Smooth muscle cell (in vitro differentiated cells): ENCODE data around the gene EMD. TPM values are rescaled to one million over a fixed set of nuclear protein-coding genes. Genes with fewer than 3 reads are reported as not detected.
A peak's percentile ranks its signal among the peaks of the same experiment; 100 is the strongest.
"Not testable (repeated sequence)": the region's sequence is repeated elsewhere in the genome, so short reads cannot be mapped to it uniquely, and the experiment has no call there.

Experiments
- DNase-seq: peaks from one replicate; lab custom pipeline; 2025; ENCODE audit not compliant: unreplicated experiment; lab: John Stamatoyannopoulos, UW
- H2AFZ ChIP-seq: fragments of 200-600 bp; sonication (generic); 2 replicates; pipeline ENCODE4 v1.6.0; 2016; ENCODE audit warnings: antibody characterized with exemption, low read depth, mild to moderate bottlenecking
- H3F3A ChIP-seq: fragments of 200-600 bp; sonication (generic); 2 replicates; pipeline ENCODE4 v1.6.0; 2017; ENCODE audit warnings: antibody characterized with exemption, low read depth
- H3K27ac ChIP-seq: fragments of 200-600 bp; sonication (generic); 2 replicates; pipeline ENCODE4 v1.5.1; 2016; ENCODE audit warnings: low read depth, mild to moderate bottlenecking
- H3K27me3 ChIP-seq: fragments of 200-600 bp; sonication (generic); 2 replicates; pipeline ENCODE4 v1.6.1; 2016; ENCODE audit warnings: low read depth, mild to moderate bottlenecking
- H3K36me3 ChIP-seq: fragments of 200-600 bp; sonication (generic); 2 replicates; pipeline ENCODE4 v1.5.1; 2016; ENCODE audit warnings: low read depth
- H3K4me1 ChIP-seq: fragments of 200-600 bp; sonication (generic); 2 replicates; pipeline ENCODE4 v1.5.1; 2016; ENCODE audit warnings: low read depth
- H3K4me2 ChIP-seq: fragments of 200-600 bp; sonication (generic); 2 replicates; pipeline ENCODE4 v1.6.0; 2016; ENCODE audit warnings: mild to moderate bottlenecking
- H3K4me3 ChIP-seq: fragments of 200-600 bp; sonication (generic); 2 replicates; pipeline ENCODE4 v1.5.1; 2016; ENCODE audit warnings: mild to moderate bottlenecking
- H3K79me2 ChIP-seq: fragments of 200-600 bp; sonication (generic); 2 replicates; pipeline ENCODE4 v1.6.0; 2016; ENCODE audit warnings: low read depth, mild to moderate bottlenecking
- H3K9ac ChIP-seq: fragments of 200-600 bp; sonication (generic); 2 replicates; pipeline ENCODE4 v1.6.0; 2016; ENCODE audit warnings: low read depth
- H3K9me3 ChIP-seq: fragments of 200-600 bp; sonication (generic); replicated peaks from 2 replicates; pipeline ENCODE4 v1.5.1; 2016; ENCODE audit warnings: low read depth
- H4K20me1 ChIP-seq: fragments of 200-600 bp; sonication (generic); 2 replicates; pipeline ENCODE4 v1.6.0; 2016; ENCODE audit warnings: low read depth
- WGBS: methylation state at CpG from one replicate; pipeline ENCODE4 v1.1.7; 2016; ENCODE audit warnings: low lambda C conversion rate; 5-methylcytosine and 5-hydroxymethylcytosine counted together
- polyA plus RNA-seq: library from polyadenylated mRNA; unstranded; fragments of >200 nt; fragmentation: Nextera tagmentation; extraction: Ambion mirVana; gene quantifications from 2 replicates; pipeline ENCODE4 v1.2.1, GENCODE V29; 2016
- total RNA-seq: library from RNA; depleted of rRNA; stranded (reverse); fragments of >200 nt; gene quantifications from 2 replicates; pipeline ENCODE4 v1.2.3, GENCODE V29; 2014
- TF ChIP-seq, protein P1 (sequence below): fragments of 200-600 bp; sonication (generic); IDR thresholded peaks from 2 replicates; pipeline ENCODE4 v1.5.1; 2017; ENCODE audit warnings: borderline replicate concordance, mild to moderate bottlenecking, antibody characterized with exemption; ENCODE audit not compliant: insufficient read depth, poor library complexity, severe bottlenecking

The EMD gene
- total and polyA plus RNA-seq, 2 experiments from 2014 or later, result 61.4 to 63.9 TPM

DNA sequence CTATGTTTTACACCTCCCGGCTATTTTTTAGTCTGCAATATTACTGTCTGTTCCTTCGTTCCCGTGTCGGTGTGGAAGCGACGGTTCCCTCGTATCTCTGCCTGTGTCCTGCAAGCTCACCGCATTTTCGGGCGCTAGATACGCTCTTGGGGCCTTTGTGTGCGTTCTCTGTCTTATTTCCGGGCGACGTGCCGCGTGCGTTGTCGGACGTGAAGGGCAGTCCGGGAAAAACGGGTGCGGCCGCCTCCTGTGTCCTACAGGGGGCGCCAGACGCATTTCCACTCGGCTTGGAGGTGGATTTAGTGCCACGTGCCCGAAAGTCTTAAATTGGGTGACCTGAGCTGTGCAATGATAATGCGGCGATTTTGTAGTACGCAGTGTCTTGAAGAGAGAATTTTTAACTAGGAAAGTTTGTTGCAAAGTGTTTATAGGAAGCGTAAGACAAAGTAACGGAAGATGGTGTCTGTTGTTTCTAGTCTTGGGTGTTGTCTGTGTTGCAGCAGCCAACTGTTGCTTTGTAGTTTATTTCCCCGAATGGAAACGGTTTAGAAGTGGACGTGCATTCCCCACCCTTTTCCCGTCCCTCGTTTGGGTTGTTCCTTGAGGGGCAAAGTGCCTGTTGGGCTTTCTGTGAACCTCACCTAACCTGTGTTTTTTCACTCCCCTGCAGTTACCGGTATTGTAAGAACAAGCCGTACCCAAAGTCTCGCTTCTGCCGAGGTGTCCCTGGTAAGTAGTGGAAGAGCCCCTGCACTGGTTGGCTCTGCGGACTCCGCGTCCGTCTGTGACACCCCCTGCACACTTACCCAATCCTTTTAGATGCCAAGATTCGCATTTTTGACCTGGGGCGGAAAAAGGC, 19.8 kb downstream of the EMD start:
- WGBS, result 43% methylated on average over 49 of the region's 49 CpGs
- TF ChIP-seq, protein P1, sequence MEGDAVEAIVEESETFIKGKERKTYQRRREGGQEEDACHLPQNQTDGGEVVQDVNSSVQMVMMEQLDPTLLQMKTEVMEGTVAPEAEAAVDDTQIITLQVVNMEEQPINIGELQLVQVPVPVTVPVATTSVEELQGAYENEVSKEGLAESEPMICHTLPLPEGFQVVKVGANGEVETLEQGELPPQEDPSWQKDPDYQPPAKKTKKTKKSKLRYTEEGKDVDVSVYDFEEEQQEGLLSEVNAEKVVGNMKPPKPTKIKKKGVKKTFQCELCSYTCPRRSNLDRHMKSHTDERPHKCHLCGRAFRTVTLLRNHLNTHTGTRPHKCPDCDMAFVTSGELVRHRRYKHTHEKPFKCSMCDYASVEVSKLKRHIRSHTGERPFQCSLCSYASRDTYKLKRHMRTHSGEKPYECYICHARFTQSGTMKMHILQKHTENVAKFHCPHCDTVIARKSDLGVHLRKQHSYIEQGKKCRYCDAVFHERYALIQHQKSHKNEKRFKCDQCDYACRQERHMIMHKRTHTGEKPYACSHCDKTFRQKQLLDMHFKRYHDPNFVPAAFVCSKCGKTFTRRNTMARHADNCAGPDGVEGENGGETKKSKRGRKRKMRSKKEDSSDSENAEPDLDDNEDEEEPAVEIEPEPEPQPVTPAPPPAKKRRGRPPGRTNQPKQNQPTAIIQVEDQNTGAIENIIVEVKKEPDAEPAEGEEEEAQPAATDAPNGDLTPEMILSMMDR, result peak; percentile 69
- peaks cover 43% of the 10 kb centered on the region for H4K20me1 ChIP-seq
- H3K36me3 ChIP-seq, result no peaks in the 10 kb centered on the region
- no peaks in the 10 kb centered on the region for H3K9me3 ChIP-seq
- H3K4me3 ChIP-seq, result peak overlapping the region; percentile 75
- no peak overlapping the region for H2AFZ ChIP-seq
- H3K79me2 ChIP-seq, result peaks cover 19% of the 10 kb centered on the region
- H3K4me2 ChIP-seq, result peak overlapping the region; percentile 85
- peak overlapping the region; percentile 92 for H3K27ac ChIP-seq
- peak; percentile 28 for DNase-seq
- no peaks in the 10 kb centered on the region for H3K27me3 ChIP-seq
- H3F3A ChIP-seq, result peaks cover 4% of the 10 kb centered on the region
- no peaks in the 10 kb centered on the region for H3K4me1 ChIP-seq
- peak overlapping the region; percentile 95 for H3K9ac ChIP-seq

GRCh38 chrX:154399527-154400368, 20.7 kb downstream of the EMD start:
- no peak overlapping the region for H2AFZ ChIP-seq
- 67% methylated on average over 14 of the region's 14 CpGs for WGBS
- peak overlapping the region; percentile 75 for H3K4me3 ChIP-seq
- peaks cover 4% of the 10 kb centered on the region for H3F3A ChIP-seq
- no peak for DNase-seq
- H3K9ac ChIP-seq, result peak overlapping the region; percentile 95
- H3K36me3 ChIP-seq, result no peaks in the 10 kb centered on the region
- H3K27ac ChIP-seq, result peak overlapping the region; percentile 92
- TF ChIP-seq, protein P1, result no peak
- H3K9me3 ChIP-seq, result no peaks in the 10 kb centered on the region
- no peaks in the 10 kb centered on the region for H3K4me1 ChIP-seq
- H4K20me1 ChIP-seq, result peaks cover 43% of the 10 kb centered on the region
- peaks cover 19% of the 10 kb centered on the region for H3K79me2 ChIP-seq
- H3K4me2 ChIP-seq, result peak overlapping the region; percentile 85
- H3K27me3 ChIP-seq, result no peaks in the 10 kb centered on the region

DNA sequence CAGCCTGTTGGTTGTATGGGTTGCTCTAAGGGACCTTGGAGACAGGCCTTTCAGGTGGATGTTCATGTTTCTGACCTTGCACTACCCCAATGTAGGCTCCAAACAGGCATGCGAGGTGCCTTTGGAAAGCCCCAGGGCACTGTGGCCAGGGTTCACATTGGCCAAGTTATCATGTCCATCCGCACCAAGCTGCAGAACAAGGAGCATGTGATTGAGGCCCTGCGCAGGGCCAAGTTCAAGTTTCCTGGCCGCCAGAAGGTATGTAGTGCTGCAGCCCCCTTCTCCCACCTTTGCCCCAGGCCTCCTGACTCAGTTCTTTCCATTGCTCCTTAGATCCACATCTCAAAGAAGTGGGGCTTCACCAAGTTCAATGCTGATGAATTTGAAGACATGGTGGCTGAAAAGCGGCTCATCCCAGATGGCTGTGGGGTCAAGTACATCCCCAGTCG, 21.3 kb downstream of the EMD start:
- Histone ChIP-seq H3K79me2 (peaks cover 19% of the 10 kb centered on the region), H3K4me2 (peak overlapping the region; percentile 85), H4K20me1 (peaks cover 43% of the 10 kb centered on the region), H3K27ac (peak overlapping the region; percentile 92)
- H3K27me3 ChIP-seq, H3K9ac ChIP-seq, H3K4me1 ChIP-seq, H3K36me3 ChIP-seq, DNase-seq, H3K9me3 ChIP-seq, H3K4me3 ChIP-seq, H2AFZ ChIP-seq, H3F3A ChIP-seq: not testable (repeated sequence)
- 80% methylated on average over 6 of the region's 6 CpGs for WGBS

DNA sequence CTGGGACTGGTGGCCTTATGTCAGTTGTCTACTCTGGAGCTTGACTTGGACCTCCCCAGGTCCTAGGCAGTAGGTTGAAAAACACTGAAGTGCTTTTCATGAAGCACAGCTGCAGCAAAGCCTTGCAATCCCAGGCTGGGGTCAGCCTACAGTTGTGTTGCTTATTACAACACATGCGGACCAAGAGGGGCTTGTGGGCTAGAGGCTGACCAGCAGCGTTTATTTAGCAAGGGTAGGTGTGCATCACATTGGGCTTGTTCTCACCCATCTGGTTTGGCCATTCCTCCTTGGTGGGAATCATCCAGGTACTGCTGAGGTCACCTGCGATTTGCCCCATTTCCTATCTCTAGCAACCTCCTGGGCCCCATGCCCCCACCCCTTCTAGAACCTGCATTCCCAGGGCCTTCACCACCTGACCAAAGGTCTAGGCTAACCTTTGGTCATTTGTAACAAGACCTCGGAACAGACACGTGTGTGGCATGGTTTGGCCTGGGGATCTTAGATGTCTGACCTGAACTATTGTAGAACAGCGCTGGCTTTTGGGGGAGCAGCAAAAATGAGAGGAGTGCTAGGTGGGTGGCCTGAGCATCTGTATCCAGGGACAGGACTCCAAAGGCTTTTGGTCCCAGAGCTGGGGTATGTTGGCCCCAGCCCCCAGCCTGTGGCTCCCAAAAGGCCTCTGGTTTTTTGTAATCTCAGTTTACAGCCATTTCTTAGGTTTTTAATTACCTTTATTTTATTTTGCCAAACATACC, 22.1 kb downstream of the EMD start:
- Histone ChIP-seq H4K20me1 (peaks cover 43% of the 10 kb centered on the region), H3K4me3 (no peak overlapping the region), H3K9me3 (no peaks in the 10 kb centered on the region), H3K79me2 (peaks cover 19% of the 10 kb centered on the region), H3K36me3 (no peaks in the 10 kb centered on the region), H3F3A (peaks cover 4% of the 10 kb centered on the region), H2AFZ (no peak overlapping the region), H3K4me1 (no peaks in the 10 kb centered on the region), H3K4me2 (no peak overlapping the region), H3K9ac (no peak overlapping the region), H3K27me3 (no peaks in the 10 kb centered on the region), H3K27ac (no peak overlapping the region)
- 63% methylated on average over 6 of the region's 6 CpGs for WGBS
- DNase-seq, result no peak
- TF ChIP-seq, protein P1, result no peak
